GM19397 (cell line): ENCODE measurements around the gene ASXL1.

Experiments used
- ATAC-seq: cut with Tn5 transposase; IDR thresholded peaks from one replicate; pipeline ENCODE4 v1.9.1; 2021; ENCODE audit warnings: mild to moderate bottlenecking, moderate library complexity; ENCODE audit not compliant: unreplicated experiment

The ASXL1 gene

GRCh38 chr20:32451682-32452461 lies 93.7 kb downstream of the ASXL1 start:
- ATAC-seq, result no peak

GRCh38 chr20:32452776-32453466 lies 94.8 kb downstream of the ASXL1 start:
- ATAC-seq, result no peak

DNA sequence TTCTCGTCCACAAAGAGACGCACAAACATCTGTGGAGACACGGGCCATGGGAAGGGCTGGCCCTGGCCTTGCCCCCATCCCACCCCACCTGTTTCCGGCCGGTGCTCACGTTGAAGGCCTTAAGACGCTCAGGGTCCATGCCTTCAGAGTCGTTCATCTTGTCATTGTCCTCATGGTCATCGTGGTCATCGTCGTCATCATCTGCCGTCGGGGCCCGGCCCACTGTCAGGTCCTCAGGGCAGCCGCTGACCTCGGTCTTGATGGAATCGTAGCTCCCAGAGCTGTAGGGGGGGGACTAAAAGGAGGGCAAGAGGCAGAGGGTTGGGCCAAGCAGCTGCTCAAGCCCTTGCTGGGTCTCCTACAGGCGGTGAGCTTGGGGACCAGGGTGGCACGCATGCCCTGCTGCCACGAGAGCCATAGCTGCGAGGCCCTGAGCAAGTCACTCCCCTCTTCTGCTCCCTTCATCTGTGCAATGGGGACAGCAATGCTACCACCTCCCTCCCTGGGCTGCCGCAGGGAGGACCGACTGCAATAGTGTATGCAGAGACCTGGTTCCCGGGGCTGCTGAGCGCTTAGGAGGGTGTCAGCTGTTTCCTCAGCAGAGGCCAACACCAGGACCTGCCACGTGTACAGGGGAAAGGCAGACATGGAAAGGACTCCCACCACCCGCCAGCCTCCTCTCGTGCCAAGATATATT lies 95.5 kb downstream of the ASXL1 start:
- no peak for ATAC-seq

DNA sequence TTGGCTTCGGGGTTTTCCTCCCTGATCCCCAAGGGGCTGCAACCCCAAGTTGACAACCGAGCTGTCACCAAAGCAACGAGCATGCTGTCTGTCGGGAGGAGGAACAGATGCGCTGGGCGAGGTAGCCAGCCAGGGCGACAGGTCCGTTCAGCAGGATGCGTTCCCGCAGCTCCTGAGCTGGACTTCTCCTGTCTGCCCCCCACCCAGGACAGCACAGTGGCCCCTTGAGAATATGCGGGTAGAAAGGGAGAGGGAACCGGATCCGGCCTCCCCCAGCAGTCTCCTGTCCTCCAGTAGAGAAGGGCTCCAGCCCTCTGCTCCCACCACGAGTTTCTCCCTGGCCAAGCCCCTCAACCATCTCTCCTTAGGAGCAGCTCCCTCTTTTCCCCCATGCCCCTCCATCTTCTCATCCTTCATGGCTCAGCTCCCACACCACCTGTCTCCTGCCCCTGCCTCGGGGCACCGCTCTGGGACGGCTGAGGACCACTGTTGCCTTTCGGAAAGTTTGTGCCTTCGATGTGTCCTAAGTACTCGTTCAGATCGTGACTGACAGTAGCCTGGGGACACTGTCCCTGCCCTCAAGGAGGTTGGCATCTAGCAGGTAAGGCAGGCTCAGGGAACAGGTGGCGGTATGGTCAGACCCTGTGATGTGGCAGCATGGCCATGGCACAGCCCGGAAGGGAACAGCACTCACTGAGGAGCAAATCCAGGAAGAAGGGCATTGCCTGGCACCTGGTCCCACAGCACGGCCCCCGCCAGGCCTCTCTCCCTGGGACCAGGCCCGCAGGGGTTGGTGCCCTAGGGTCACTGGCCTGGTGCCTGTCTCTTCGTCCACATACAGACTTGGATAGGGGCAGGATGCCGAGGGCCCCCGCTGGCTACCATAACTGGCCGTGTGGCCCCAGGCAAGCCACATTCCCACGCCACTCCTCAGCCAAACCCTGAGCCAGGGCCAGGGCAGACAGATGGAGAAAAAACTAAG lies 96.3 kb downstream of the ASXL1 start:
- ATAC-seq, result no peak

DNA sequence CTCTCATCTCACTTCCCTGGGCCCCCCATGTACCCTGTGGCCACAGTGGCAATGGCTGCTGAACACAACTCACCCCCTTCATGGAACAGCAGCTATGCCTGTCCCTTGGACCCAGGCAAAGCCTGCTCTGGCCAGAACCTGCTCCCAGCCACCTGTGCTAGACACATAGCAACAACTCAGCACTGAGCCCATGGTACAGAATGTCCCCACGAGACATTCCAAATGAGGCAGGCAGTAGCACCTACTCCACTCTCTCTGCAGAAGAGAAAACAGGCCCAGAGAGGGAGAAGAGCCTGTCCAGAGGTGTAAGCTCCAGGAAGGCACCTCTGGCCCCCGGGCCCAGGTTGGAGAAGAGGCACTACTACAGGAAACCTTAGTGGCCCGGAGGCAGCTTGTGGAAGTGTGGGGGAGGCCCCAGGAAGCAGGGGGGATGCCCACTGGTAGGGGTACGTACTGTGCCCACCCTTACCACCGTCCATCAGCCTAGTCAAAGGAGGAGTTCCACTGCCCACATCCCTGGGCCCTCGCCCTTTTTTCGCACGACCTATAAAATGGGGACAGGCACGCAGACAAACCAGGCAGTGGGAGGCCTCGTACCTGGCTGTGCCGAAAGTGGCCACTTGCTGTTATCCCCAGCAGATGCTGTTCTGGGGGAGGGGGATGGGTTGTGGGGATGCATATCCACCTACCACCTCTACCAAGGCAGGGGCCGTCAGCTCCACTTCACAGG lies 97.2 kb downstream of the ASXL1 start:
- no peak for ATAC-seq

- no peak for ATAC-seq
Observed at GRCh38 chr20:32455901-32456701, 98.0 kb downstream of the ASXL1 start.

GRCh38 chr20:32456869-32457478 lies 98.8 kb downstream of the ASXL1 start:
- ATAC-seq, result no peak

DNA sequence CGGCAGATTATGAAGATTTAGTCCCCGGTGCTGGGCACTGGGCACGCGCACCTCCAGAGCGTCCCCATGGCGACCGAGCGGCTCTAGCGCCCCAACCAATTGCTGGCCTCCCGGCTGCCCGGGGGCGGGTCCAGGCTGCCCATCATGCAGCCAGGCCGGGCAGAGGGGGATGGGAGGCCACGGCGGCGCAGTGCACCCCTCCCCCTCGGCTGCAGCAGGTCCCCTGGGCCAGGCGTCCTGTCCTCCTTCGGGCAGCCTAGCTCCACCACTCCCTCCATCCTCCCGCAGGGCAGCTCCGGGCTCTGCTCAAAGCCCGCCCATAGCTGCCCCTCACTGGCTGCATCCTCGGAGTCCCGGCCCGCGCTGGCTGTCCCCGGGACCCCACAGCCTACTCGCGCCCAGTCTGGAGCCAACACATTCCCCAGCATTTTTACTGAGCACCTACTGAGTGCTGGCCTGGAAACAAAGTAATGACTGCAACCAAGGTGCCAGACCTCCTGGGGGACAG lies 99.4 kb downstream of the ASXL1 start:
- no peak for ATAC-seq

- no peak for ATAC-seq
Observed at GRCh38 chr20:32458061-32458836, 100.1 kb downstream of the ASXL1 start.

GRCh38 chr20:32458837-32459220 lies 100.7 kb downstream of the ASXL1 start:
- ATAC-seq, result no peak

- no peak for ATAC-seq
Observed at GRCh38 chr20:32460231-32460630, 102.1 kb downstream of the ASXL1 start.

DNA sequence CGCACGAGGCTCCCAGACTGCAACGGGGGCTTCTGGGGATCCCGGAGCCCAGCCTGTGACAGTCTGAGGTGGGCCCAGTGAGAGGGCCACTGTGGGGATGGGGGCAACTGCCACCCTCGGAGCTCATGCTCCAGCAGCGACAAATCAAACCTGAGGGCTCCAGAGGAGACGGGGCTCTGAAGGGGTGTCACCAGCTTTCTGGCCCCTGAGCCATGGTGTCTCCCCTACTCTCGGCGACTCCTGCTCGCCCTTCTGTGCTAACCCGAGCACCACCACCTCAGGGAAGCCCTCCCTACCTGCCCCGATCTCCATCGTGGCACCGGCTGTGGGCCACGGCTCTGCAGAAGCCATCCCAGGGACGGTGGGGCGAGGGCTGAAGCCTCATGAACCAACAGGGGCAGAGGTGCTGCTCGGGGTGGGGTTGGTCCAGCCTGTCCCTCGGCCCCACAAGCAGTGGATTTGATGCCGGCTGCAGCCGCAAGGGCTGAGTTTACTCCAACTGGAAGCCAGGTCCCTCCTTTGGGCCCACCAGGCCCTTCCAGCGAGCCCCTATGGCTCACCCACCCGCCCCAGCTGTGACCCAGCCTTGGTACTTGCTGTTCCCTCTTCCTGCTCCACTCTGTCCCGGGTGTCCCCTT lies 102.7 kb downstream of the ASXL1 start:
- ATAC-seq, result no peak

DNA sequence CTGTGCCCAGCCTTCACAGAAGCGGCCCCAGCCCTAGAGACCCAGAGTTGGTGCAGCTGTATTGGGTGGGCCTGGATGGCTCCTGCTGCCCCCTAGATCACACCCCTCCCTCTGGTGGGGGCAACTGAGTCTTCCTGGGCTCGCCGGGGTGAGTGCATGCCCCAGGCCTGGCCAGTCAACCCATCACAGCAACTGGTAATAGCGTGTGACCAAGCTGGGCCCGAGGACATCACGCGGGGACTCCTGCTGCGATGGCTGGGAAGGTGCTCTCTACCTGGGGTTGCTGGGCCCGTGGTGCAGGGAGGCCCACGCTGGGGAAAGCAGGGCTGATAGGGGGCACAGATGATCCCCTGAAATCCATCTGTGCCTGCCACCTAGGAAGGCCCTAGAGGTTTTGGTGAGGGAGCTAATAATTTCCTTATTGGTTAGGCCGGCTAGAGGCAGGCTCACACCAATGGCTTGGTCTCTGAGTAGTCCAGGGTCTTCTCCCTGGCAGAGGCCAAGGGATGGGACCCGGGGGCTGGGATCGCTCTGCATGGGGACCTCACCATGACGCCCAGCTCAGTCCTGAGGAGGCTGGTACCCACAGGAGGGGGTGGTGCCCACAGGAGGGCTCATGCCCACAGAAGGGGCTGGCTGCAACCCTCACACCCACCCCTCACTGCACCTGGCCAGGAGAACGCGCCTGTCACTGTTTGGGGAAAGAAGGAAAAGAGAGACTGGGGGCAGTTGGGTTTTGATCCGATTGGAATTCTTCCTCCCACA lies 103.9 kb downstream of the ASXL1 start:
- no peak for ATAC-seq

DNA sequence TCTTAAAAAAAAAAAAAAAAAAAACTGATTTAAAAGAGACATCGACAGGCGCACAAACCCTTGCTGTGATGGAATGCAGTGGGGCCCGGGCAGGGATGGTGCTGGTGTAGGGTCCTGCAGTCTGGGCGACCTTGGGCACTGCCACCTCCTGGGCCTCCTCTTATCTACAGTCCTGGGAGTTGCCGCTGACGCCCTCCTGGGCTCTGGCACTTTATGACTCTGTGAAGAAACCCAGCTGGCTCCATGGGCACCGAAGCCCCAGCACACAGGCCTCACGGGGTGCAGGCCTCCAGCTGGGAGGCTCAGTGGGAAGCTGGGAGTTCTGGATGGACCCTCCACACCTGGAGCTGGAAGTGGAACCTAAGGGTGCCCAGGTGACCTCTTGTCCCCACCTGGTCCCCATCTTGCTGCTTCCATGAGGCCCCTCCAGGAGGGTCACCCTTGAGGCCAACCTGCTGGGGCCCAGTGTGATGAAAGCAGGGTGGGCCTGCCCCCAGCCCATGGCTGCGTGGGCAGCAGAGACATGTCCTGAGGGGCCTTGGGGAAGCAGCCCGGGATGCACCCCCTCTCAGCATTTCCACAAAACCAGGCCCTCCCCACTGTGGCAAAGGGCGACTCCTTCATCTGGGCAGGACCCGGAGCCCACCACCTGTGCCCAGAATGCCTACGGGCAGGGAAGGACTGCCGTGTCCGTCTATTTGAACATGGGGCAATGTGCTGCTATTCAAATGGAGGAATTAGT lies 104.9 kb downstream of the ASXL1 start:
- ATAC-seq, result no peak

DNA sequence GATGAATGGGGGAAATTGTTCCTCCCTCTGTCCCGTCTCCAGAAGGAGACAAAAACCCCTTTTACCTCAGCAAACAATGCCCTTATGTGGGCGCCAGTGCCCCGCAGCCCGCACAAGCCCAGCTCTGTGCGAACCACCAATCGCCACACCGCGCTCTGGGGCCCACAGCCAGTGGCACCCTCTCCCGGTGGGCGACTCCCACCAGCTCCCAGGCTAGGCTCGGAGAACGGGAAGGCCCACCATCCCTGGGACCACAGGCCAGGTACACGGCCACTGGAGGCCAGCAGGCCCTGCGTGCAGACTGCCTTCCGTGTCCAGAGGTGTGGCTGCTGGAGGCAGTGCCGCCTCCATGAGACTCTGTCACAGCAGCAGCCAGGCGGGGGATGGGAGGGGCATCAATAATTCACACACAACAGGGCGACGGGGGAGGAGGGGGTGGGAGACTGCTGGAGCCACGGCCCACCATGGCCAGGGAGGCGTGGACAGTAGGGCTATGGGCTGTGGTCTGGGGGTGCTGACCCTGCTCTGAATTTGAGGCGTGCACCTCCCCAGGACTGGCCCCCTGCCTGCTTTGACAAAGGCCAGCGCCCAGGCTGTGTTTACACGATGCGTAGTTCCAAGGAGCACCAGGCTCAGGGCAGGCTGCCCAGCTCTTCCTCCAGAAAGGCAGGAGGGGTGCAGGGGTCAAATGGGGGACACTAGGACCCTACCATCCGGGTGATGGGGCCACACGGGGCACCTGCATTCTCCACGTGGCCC lies 105.7 kb downstream of the ASXL1 start:
- no peak for ATAC-seq
